GM19023 (cell line): ENCODE data around the gene USP20.

Experiments
- ATAC-seq: cut with Tn5 transposase; IDR thresholded peaks from one replicate; pipeline ENCODE4 v1.9.1; 2021; ENCODE audit warnings: mild to moderate bottlenecking, moderate library complexity; ENCODE audit not compliant: unreplicated experiment

USP20 gene

DNA sequence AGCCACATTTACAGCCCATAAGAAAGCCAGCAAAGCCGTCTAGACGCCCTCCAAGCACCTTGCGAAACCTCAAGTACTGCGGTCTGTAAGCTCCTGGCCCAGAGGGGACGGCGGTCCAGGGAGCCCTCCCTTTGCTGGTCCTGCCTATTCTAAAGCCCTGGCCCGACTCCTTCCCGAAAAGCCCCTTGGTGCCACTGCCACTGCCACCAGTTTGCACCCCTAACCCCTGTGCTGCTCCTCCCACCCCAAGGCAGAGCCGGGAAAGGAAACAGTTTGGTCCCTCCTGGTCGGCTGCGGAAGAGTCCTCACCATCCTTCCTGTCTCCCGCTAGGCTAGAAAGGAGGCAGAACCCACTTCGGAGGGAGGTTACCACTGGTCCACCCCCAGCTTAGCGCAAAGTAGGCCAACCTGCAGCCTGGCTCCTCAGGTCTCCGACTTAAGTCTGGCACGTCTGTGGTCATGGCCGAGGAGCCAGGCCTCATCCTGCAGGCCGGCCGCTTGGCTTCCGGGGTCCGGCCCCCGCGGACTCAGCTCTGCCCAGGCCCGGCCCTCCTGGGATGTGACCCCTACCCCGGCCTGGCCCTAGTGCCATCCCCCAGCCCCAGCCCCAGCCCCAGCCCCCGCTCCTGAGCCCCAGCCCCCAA is 12.2 kb upstream of the USP20 start:
- peak; percentile 25 for ATAC-seq

GRCh38 chr9:129823542-129823934 is 11.7 kb upstream of the USP20 start:
- ATAC-seq = peak; percentile 11

GRCh38 chr9:129823935-129824601 is 11.2 kb upstream of the USP20 start, which contains the start of gene TOR1A:
TSS of gene TOR1A (minus strand) at chr9:129824136. CDS start at chr9:129824085, 51 bp downstream.
- peak; percentile 82 for ATAC-seq

DNA sequence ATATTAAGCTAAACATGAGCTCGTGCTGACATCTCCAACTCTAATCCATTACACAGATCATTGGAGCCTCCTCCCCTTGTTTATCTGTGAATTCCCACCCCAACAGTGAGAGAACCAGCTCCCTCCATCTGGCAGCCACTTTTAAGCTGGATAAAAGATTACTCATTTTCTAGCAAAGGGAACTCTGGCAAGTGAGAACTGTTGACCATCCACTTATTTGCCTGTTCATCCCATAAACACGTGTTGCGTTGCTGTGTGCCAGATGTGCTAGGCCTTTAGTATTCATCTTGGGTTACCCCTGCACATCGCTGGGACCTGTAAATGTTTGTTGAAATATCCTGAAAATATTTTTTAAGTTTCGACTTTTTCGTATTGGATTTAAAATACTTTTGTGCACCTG is 8.9 kb upstream of the USP20 start:
- ATAC-seq = no peak

- ATAC-seq = no peak
Observed at GRCh38 chr9:129826759-129827158, 8.5 kb upstream of the USP20 start.

GRCh38 chr9:129828051-129828450 is 7.2 kb upstream of the USP20 start:
- no peak for ATAC-seq

GRCh38 chr9:129828969-129829368 is 6.3 kb upstream of the USP20 start:
- ATAC-seq = no peak

DNA sequence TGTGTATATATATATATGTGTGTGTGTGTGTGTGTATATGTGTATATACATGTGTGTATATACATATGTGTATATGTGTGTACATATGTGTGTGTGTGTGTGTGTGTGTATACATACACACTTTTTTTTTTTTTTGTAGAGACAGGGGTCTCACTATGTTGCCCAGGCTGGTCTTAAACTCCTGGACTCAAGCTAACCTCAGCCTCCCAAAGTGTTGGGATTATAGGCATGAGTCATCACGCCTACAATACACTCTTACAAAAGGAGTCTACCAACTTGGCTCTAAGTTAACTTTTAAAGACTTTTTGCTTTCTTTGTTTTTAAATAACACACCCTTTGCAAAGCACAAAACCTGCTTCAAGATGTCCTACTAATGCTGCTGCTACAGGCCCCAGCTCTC is 2.3 kb upstream of the USP20 start:
- ATAC-seq = no peak

- ATAC-seq = peak; percentile 17
Observed at GRCh38 chr9:129834489-129835127, 650 bp upstream of the USP20 start.

DNA sequence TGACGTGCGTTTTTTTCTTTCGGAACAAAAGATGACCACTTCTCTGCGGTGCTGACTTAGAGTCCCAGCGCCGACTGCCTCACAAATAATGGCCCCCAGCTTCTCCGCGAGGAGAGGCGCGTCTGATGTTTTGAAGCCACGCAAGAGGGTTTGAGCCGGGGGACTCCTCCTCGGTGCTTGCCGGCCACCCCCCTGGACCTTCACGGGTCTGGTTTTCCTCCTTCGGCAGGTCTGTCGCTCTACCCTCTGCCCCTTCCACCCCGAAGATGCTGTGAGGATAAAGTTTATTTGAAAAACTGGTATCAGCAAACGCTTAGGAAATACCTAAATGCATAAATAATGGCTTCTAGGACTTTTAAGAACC is 584 bp downstream of the USP20 start:
- no peak for ATAC-seq

DNA sequence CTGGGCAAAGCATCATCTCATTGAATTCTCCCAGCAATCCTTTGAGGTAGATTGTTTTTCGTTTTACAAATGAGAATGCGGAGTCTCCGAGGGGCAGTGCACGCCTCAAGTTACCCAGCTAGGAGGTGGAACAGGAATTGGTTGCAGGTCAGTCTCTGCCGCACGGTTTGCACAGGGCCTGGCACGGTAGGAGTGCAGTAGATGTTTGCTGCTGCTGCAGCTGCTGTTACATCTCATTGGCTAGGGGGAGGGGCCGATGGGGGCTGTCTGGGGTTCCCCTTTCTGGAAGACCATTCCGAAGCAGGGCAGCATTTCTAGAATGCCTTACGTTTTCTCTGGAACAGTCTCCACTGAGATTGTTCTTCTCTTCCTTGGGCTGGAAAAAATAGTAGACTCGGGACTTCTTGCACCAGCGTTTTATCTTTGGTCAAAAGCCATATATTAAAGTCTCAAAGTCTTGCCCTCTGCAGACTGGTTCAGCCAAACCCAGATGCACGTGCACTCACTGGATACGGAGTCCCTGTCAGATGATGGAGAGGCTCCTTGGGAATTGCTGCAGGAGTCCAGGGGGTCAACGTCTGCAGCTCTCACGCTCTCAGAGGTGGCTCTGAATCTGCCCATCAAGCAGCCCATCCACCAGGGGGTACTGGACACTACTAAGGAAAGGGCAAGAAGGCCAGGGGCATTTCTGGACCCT is 1.2 kb downstream of the USP20 start:
- ATAC-seq = no peak

- ATAC-seq = no peak
Observed at GRCh38 chr9:129838707-129839259, 3.5 kb downstream of the USP20 start.

DNA sequence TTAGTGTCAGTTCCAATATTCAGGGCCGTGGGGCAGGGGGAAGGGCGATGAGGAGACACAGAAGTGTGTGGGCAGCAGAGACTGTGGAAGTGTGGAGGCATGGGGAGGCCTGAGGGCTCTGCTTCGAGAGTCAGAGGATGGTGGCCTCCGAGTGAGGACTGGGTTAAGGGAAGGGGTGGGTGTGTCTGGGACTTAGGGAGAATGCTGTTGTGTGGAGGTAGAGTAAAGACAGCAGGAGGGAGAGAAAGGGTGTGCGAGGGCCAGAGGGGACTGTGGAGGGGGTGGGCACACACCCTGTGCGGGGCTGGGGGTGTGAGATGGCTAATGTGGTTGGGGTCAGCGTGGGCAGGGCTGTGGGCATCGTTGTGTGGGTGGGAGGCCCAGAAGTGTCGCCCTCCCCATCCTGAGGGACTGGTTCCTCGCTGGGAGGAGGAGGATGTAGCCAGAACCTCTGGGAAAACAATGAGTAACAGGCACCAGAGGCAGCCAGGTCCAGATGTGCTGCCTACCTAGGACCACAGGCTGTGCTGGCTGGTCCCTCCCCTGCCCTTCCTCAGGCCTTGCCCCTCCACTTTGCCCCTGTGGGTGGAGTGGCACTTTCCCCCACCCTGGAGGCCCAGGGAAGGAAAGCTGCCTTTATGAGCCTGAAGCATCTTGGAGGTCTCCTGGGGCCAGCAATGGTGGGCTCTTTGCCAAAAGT is 4.2 kb downstream of the USP20 start:
- no peak for ATAC-seq

GRCh38 chr9:129840034-129840433 is 4.8 kb downstream of the USP20 start:
- no peak for ATAC-seq

DNA sequence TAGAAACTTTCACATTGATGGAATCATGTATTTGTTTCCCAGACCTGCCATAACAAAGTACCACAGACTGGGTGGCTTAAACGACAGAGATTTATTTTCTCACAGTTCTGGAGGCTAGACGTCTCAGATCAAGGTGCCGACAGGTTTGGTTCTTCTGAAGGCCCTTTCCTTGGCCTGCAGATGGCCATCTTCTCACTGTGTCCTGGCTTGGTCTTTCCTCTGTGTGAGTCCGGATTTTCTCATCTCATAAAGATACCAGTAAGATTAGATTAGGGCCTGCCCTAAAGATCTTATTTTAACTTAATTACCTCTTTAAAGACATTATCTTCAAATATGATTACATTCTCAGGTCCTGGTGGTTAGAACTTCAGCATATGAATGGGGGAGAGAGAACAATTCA is 5.8 kb downstream of the USP20 start:
- ATAC-seq = no peak

GRCh38 chr9:129845373-129845772 is 10.1 kb downstream of the USP20 start:
- no peak for ATAC-seq

DNA sequence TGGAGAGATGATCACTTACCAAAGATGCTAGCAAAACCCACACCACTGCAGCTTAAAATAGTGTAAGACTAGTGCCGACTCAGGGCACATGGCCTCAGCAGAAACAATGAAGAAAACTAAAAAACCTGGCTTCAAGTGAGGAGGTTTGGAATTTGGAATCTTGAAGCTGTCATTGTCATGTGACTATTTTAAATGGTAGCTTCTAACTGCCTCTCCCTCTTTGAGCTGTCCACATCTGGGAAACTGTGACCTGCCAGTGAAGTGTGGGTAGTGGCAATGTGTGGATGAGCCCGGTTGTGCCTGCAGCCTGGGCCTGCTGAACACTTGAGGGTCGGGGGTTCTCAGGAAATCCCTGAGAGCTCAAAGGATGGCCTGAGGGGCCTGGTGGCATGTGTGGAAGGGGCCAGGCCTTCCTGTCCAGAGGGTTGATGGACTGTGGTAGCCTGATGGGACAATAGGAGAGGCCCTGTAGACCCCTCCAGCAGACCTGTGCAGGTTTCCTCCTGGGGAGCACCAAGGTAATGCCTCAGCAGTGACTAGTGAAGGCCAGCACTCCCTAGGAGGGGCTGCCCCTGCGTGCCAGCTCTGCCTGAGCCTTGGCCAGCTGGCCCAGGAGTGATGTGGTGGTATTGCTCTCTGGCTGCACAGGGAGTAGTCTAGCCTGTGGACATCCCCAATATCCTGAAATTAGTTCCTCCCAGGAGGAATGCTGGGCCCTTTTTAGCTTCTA is 13.6 kb downstream of the USP20 start:
- ATAC-seq = no peak

DNA sequence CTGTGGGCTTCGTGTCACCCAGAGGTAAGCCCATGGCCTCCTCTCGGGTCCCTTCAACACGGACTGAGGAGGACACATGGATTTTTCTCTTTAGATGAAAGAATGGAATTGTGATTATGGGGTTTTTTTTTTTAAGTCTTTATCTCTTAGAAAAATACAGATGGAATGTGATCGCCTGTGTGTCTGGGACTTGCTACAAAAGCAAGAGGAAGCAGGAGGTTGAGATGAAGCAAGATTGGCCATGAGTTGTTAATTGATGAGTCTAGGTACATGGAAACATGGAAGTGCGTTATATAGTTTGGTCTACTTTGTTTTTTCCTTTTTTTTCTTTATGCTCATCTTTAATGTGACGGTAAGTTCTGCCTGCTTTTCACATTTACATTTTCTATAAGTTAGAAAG is 14.6 kb downstream of the USP20 start:
- no peak for ATAC-seq

GRCh38 chr9:129850821-129851550 is 15.7 kb downstream of the USP20 start:
- ATAC-seq = no peak
